OCI-LY7 (cell line): ENCODE measurements around the gene YEATS4. TPM values are rescaled to one million over a fixed set of nuclear protein-coding genes. Genes with fewer than 3 reads are reported as not detected.

Experiments used
- BruUV-seq: library from RNA; stranded (reverse); fragments of 400-500 nt; replicated peaks from 2 replicates; lab custom pipeline; 2021; lab: Mats Ljungman, UMichigan
- CTCF ChIA-PET: fragments of 300-600 bp; sonication (Branson Sonifier 250); formaldehyde crosslinking; loops from one replicate; lab custom pipeline; 2022; ENCODE audit warnings: antibody characterized with exemption; ENCODE audit not compliant: unreplicated experiment; lab: Charles Lee
- POLR2A ChIA-PET: fragments of 300-600 bp; sonication (Branson Sonifier 250); formaldehyde crosslinking; loops from one replicate; lab custom pipeline; 2022; ENCODE audit warnings: antibody characterized with exemption; lab: Charles Lee
- DNase-seq: peaks from one replicate; pipeline ENCODE4 v3.0.0-alpha.2; 2015; ENCODE audit warnings: low spot score
- H2AFZ ChIP-seq: fragments of 200-600 bp; sonication (generic), shearing (Covaris generic); 2 replicates; pipeline ENCODE4 v1.6.1; 2014; ENCODE audit warnings: mild to moderate bottlenecking, antibody characterized with exemption, low read length, moderate library complexity
- H3K27ac ChIP-seq: fragments of 200-600 bp; sonication (generic); 2 replicates; pipeline ENCODE4 v1.5.1; 2014; ENCODE audit warnings: mixed run types, low read depth, mild to moderate bottlenecking, moderate library complexity, low read length, inconsistent platforms; ENCODE audit not compliant: poor library complexity, severe bottlenecking
- H3K36me3 ChIP-seq: fragments of 200-600 bp; sonication (generic); 2 replicates; pipeline ENCODE4 v1.6.1; 2014; ENCODE audit warnings: mild to moderate bottlenecking, antibody characterized with exemption, low read length, moderate library complexity, mixed read lengths; ENCODE audit not compliant: insufficient read depth
- H3K4me1 ChIP-seq: fragments of 200-600 bp; sonication (generic); 2 replicates; pipeline ENCODE4 v1.5.1; 2014; ENCODE audit warnings: mild to moderate bottlenecking, low read length; ENCODE audit not compliant: insufficient read depth, poor library complexity, severe bottlenecking
- H3K4me2 ChIP-seq: fragments of 200-600 bp; sonication (generic); 2 replicates; pipeline ENCODE4 v1.6.1; 2014; ENCODE audit warnings: mild to moderate bottlenecking, low read length
- H3K4me3 ChIP-seq: fragments of 200-600 bp; sonication (generic); 2 replicates; pipeline ENCODE4 v1.5.1; 2014; ENCODE audit warnings: mild to moderate bottlenecking, low read depth, low read length; ENCODE audit not compliant: poor library complexity, severe bottlenecking
- H3K79me2 ChIP-seq: fragments of 200-600 bp; sonication (generic); 2 replicates; pipeline ENCODE4 v1.6.1; 2016; ENCODE audit warnings: low read depth, mild to moderate bottlenecking, low read length, moderate library complexity, mixed read lengths; ENCODE audit not compliant: insufficient read depth
- H3K9me2 ChIP-seq: fragments of 200-600 bp; sonication (generic); 2 replicates; pipeline ENCODE4 v1.6.1; 2016; ENCODE audit warnings: mild to moderate bottlenecking, low read length, mixed read lengths; ENCODE audit not compliant: insufficient read depth
- H3K9me3 ChIP-seq: fragments of 200-600 bp; sonication (generic); 2 replicates; pipeline ENCODE4 v1.6.1; 2014; ENCODE audit warnings: mild to moderate bottlenecking, mixed run types, low read length, mixed read lengths
- H4K20me1 ChIP-seq: fragments of 200-600 bp; sonication (generic); 2 replicates; pipeline ENCODE4 v1.6.1; 2014; ENCODE audit warnings: mild to moderate bottlenecking, antibody characterized with exemption, low read length, moderate library complexity, mixed read lengths; ENCODE audit not compliant: insufficient read depth
- CTCF ChIP-seq: fragments of 200-600 bp; sonication (generic); conservative IDR thresholded peaks from 2 replicates; pipeline ENCODE4 v1.5.1; 2014; ENCODE audit warnings: mild to moderate bottlenecking, antibody characterized with exemption, low read length, moderate library complexity, mixed read lengths
- EZH2phosphoT487 ChIP-seq: fragments of 200-600 bp; sonication (generic); IDR thresholded peaks from 2 replicates; pipeline ENCODE4 v1.6.1; 2018; ENCODE audit warnings: low read depth, borderline replicate concordance, mild to moderate bottlenecking, mixed run types, antibody characterized with exemption, low read length, moderate library complexity, mixed read lengths
- intact Hi-C: fragments of 100-400 bp; cut with micrococcal nuclease; formaldehyde crosslinking; loops from one replicate; pipeline ENCODE4 v1.10.0; 2022; ENCODE audit not compliant: unreplicated experiment
- total RNA-seq, 2 experiments: library from RNA; depleted of rRNA in 1 of 2; stranded (reverse); fragments of >200 nt in 1 of 2; shearing (Covaris generic) in 1 of 2; gene quantifications; 2 replicates each; pipeline ENCODE4 v1.2.3, GENCODE V29; 2014 to 2022

Gene YEATS4
- total RNA-seq, 2 experiments from 2014 or later: 80.4 to 122 TPM

DNA sequence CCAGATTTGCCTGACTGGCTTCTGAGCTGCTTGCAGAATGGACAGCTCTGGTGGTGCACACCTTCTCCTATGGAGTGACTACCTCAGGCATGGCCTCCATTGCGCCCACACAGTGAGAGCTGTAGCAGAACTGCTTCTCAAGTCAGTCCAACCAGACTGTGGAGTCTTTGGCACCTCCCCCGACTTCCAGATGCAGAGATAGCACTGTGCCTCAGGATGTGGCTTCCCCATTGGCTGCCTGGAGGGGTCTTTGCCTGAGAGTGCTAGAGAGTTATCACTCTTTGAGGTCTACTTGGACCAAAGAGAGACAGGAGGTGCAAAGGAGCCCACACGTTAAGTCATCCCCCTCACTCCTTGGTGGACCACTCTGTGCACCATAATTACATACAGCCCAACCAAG is 65.9 kb downstream of the YEATS4 start:
- intact Hi-C loops: no loop called here
- no peaks in the 10 kb centered on the region for H3K79me2 ChIP-seq
- TF ChIP-seq CTCF: no peak
- TF ChIP-seq EZH2phosphoT487: no peak
- DNase-seq: no peak
- POLR2A ChIA-PET: no interaction called here
- H3K4me1 ChIP-seq: no peaks in the 10 kb centered on the region
- H3K4me2 ChIP-seq: no peak overlapping the region
- no peak overlapping the region for H2AFZ ChIP-seq
- CTCF ChIA-PET: no interaction called here
- H4K20me1 ChIP-seq: no peaks in the 10 kb centered on the region
- H3K9me3 ChIP-seq: no peaks in the 10 kb centered on the region
- no peak overlapping the region for H3K27ac ChIP-seq
- no TSS peak for BruUV-seq
- H3K36me3 ChIP-seq: no peaks in the 10 kb centered on the region
- no peaks in the 10 kb centered on the region for H3K9me2 ChIP-seq
- H3K4me3 ChIP-seq: no peak overlapping the region

GRCh38 chr12:69428351-69429073 is 69.0 kb downstream of the YEATS4 start:
- Histone ChIP-seq H3K27ac (no peak overlapping the region), H3K9me2 (no peaks in the 10 kb centered on the region), H3K4me1 (no peaks in the 10 kb centered on the region), H3K79me2 (no peaks in the 10 kb centered on the region), H3K4me2 (no peak overlapping the region), H4K20me1 (no peaks in the 10 kb centered on the region), H3K9me3 (no peaks in the 10 kb centered on the region), H3K36me3 (no peaks in the 10 kb centered on the region), H3K4me3 (no peak overlapping the region), H2AFZ (no peak overlapping the region)
- intact Hi-C loops: no loop called here
- DNase-seq: no peak
- POLR2A ChIA-PET: interaction anchor here (0.9 kb wide), 1 partner anchor 34 kb away, joined by 3 read pairs; no protein-coding TSS in a partner anchor
- BruUV-seq: no TSS peak
- TF ChIP-seq EZH2phosphoT487 (no peak), CTCF (no peak)
- CTCF ChIA-PET: no interaction called here

DNA sequence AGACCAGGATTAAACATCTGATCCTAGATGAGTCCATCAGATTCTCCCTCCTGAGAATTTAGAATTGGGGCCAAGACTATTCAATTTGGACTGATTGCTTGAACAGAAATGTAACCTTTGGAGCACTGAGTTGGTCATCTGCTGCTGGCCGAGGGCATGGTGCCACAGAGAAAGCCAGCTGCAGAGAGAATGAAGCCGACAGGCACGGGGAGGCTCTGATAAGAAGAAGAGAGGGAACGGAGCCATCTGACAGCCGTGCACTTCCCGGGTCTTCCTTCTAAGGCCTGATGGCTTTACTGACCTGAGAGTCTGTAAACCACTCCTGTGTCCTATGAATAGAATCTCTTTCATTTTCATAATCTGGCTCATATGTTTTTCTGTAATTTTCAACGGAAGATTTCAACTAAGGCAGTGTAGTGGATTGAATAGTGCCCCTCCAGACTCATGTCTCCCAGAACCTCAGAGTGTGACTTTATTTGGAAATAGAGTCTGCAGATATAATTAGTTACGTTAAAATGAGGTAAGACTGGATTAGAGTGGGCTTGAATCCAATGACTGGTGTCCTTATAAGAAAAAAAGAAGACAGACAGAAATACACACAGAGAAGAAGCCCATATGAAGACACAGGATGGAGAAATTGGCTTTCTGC is 71.5 kb downstream of the YEATS4 start:
- no peaks in the 10 kb centered on the region for H3K79me2 ChIP-seq
- TF ChIP-seq EZH2phosphoT487 (no peak), CTCF (no peak)
- no peak overlapping the region for H2AFZ ChIP-seq
- CTCF ChIA-PET: no interaction called here
- H3K36me3 ChIP-seq: no peaks in the 10 kb centered on the region
- DNase-seq: no peak
- intact Hi-C loops: no loop called here
- H3K9me2 ChIP-seq: no peaks in the 10 kb centered on the region
- H3K27ac ChIP-seq: no peak overlapping the region
- POLR2A ChIA-PET: no interaction called here
- no peaks in the 10 kb centered on the region for H3K4me1 ChIP-seq
- no peaks in the 10 kb centered on the region for H3K9me3 ChIP-seq
- H3K4me2 ChIP-seq: no peak overlapping the region
- H4K20me1 ChIP-seq: no peaks in the 10 kb centered on the region
- H3K4me3 ChIP-seq: no peak overlapping the region
- BruUV-seq: no TSS peak
